GM23338 (cell line): ENCODE data around the gene KLK5. TPM values are rescaled to one million over a fixed set of nuclear protein-coding genes. Genes with fewer than 3 reads are reported as not detected.

Experiments used
- ATAC-seq: fragments of 200-7000 bp; cut with Tn5 transposase; 3 replicates; pipeline ENCODE4 v1.9.1; 2020
- DNase-seq: peaks from one replicate; pipeline ENCODE4 v3.0.0-alpha.2; 2015; ENCODE audit warnings: low spot score
- H2AFZ ChIP-seq: fragments of 200-600 bp; sonication (generic); 2 replicates; pipeline ENCODE4 v1.8.0; 2016; ENCODE audit warnings: antibody characterized with exemption, mild to moderate bottlenecking, moderate library complexity
- H3F3A ChIP-seq: fragments of 200-600 bp; sonication (generic); replicated peaks from 2 replicates; pipeline ENCODE4 v1.8.0; 2017; ENCODE audit warnings: antibody characterized with exemption, mixed run types, low read depth
- H3K27ac ChIP-seq: fragments of 200-600 bp; sonication (generic); 2 replicates; pipeline ENCODE4 v1.6.1; 2016; ENCODE audit warnings: low read depth
- H3K27me3 ChIP-seq: fragments of 200-600 bp; sonication (generic); 2 replicates; pipeline ENCODE4 v1.8.0; 2016; ENCODE audit warnings: mild to moderate bottlenecking, mixed run types, moderate library complexity; ENCODE audit not compliant: insufficient read depth
- H3K36me3 ChIP-seq: fragments of 200-600 bp; sonication (generic); 2 replicates; pipeline ENCODE4 v1.8.0; 2016; ENCODE audit warnings: mild to moderate bottlenecking; ENCODE audit not compliant: insufficient read depth
- H3K4me1 ChIP-seq: fragments of 200-600 bp; sonication (generic); 2 replicates; pipeline ENCODE4 v1.8.0; 2016; ENCODE audit warnings: mild to moderate bottlenecking, moderate library complexity; ENCODE audit not compliant: insufficient read depth
- H3K4me2 ChIP-seq: fragments of 200-600 bp; sonication (generic); 2 replicates; pipeline ENCODE4 v1.7.1; 2017; ENCODE audit warnings: mixed run types
- H3K4me3 ChIP-seq: fragments of 200-600 bp; sonication (generic); 2 replicates; pipeline ENCODE4 v1.6.1; 2016; ENCODE audit warnings: mixed run types
- H3K79me2 ChIP-seq: fragments of 200-600 bp; sonication (generic); replicated peaks from 2 replicates; pipeline ENCODE4 v1.8.0; 2017; ENCODE audit warnings: mild to moderate bottlenecking; ENCODE audit not compliant: insufficient read depth
- H3K9me2 ChIP-seq: fragments of 200-600 bp; sonication (generic); 2 replicates; pipeline ENCODE4 v1.8.0; 2017; ENCODE audit not compliant: insufficient read depth
- H4K20me1 ChIP-seq: fragments of 200-600 bp; sonication (generic); replicated peaks from 2 replicates; pipeline ENCODE4 v1.8.0; 2017; ENCODE audit warnings: mild to moderate bottlenecking; ENCODE audit not compliant: insufficient read depth
- H3K27ac Mint-ChIP-seq: 2 replicates; pipeline ENCODE4 v1.8.0; 2020; ENCODE audit warnings: inconsistent platforms, mild to moderate bottlenecking, moderate library complexity, mixed read lengths
- H3K27me3 Mint-ChIP-seq: 3 replicates; pipeline ENCODE4 v1.8.0; 2022; ENCODE audit warnings: low read depth, mild to moderate bottlenecking, moderate library complexity, mixed read lengths, inconsistent platforms; ENCODE audit not compliant: insufficient read depth, poor library complexity
- H3K36me3 Mint-ChIP-seq: 3 replicates; pipeline ENCODE4 v1.8.0; 2021; ENCODE audit warnings: low read depth, mild to moderate bottlenecking, inconsistent platforms, moderate library complexity, mixed read lengths
- H3K4me1 Mint-ChIP-seq: 3 replicates; pipeline ENCODE4 v1.8.0; 2020; ENCODE audit warnings: mild to moderate bottlenecking, inconsistent platforms, mixed read lengths
- H3K4me3 Mint-ChIP-seq: 3 replicates; pipeline ENCODE4 v1.8.0; 2021; ENCODE audit warnings: moderate library complexity, mild to moderate bottlenecking, inconsistent platforms, mixed read lengths
- H3K9me3 Mint-ChIP-seq: 3 replicates; pipeline ENCODE4 v1.8.0; 2020; ENCODE audit warnings: moderate library complexity, mild to moderate bottlenecking, inconsistent platforms, mixed read lengths
- CREB1 ChIP-seq: fragments of 250-450 bp; sonication (Bioruptor Pico); IDR thresholded peaks from 2 replicates; pipeline ENCODE4 v1.5.0; 2020; ENCODE audit warnings: low read depth, mild to moderate bottlenecking, moderate library complexity
- EZH2 ChIP-seq: fragments of 200-600 bp; sonication (generic); IDR thresholded peaks from one replicate; pipeline ENCODE4 v1.8.0; 2017; ENCODE audit warnings: antibody characterized with exemption, mild to moderate bottlenecking, low read depth; ENCODE audit not compliant: unreplicated experiment
- EZH2phosphoT487 ChIP-seq: fragments of 200-600 bp; sonication (generic); IDR thresholded peaks from one replicate; pipeline ENCODE4 v1.8.1; 2018; ENCODE audit warnings: antibody characterized with exemption; ENCODE audit not compliant: unreplicated experiment
- JUNB ChIP-seq: IDR thresholded peaks from one replicate; pipeline ENCODE4 v1.6.1; 2016; ENCODE audit warnings: antibody characterized with exemption; ENCODE audit not compliant: unreplicated experiment
- NANOG ChIP-seq: IDR thresholded peaks from 2 replicates; pipeline ENCODE4 v1.6.1; 2016; ENCODE audit warnings: antibody characterized with exemption, borderline replicate concordance
- POLR2AphosphoS5 ChIP-seq: IDR thresholded peaks from 2 replicates; pipeline ENCODE4 v1.6.1; 2016; ENCODE audit warnings: antibody characterized with exemption, low read depth
- ZNF114 ChIP-seq: fragments of 250-450 bp; sonication (Bioruptor Pico); IDR thresholded peaks from 2 replicates; pipeline ENCODE4 v1.5.0; 2020; ENCODE audit warnings: mild to moderate bottlenecking, moderate library complexity
- ZNF331 ChIP-seq: fragments of 250-450 bp; sonication (Bioruptor Pico); IDR thresholded peaks from 2 replicates; pipeline ENCODE4 v1.5.0; 2020; ENCODE audit warnings: low read depth, mild to moderate bottlenecking, moderate library complexity
- polyA plus RNA-seq: library from polyadenylated mRNA; unstranded; fragments of >200 nt; fragmentation: Nextera tagmentation; extraction: Ambion mirVana; gene quantifications from 2 replicates; pipeline ENCODE4 v1.2.1, GENCODE V29; 2016
- total RNA-seq: library from RNA; depleted of rRNA; stranded (reverse); fragments of >200 nt; shearing (Covaris generic); gene quantifications from 2 replicates; pipeline ENCODE4 v1.2.3, GENCODE V29; 2014
- TF ChIP-seq, protein P1 (sequence below): fragments of 250-450 bp; sonication (Bioruptor Pico); IDR thresholded peaks from 2 replicates; pipeline ENCODE4 v1.5.0; 2020; ENCODE audit warnings: mild to moderate bottlenecking, moderate library complexity
- TF ChIP-seq, protein P2 (sequence below): IDR thresholded peaks from one replicate; pipeline ENCODE4 v1.6.1; 2018; ENCODE audit warnings: antibody characterized with exemption; ENCODE audit not compliant: unreplicated experiment
- TF ChIP-seq, protein P3 (sequence below), 2 experiments: fragments of 200-600 bp in 1 of 2; sonication (generic) in 1 of 2; conservative IDR thresholded peaks; 2 replicates each; pipeline versions ENCODE4 v1.5.1 to v1.6.1; 2016 to 2017; ENCODE audit warnings: antibody characterized with exemption in 2 of 2, low read depth in 2 of 2, mild to moderate bottlenecking in 2 of 2, moderate library complexity in 1 of 2

The KLK5 gene
- total and polyA plus RNA-seq, 2 experiments from 2014 or later, result 0.66 TPM; not detected in 1

DNA sequence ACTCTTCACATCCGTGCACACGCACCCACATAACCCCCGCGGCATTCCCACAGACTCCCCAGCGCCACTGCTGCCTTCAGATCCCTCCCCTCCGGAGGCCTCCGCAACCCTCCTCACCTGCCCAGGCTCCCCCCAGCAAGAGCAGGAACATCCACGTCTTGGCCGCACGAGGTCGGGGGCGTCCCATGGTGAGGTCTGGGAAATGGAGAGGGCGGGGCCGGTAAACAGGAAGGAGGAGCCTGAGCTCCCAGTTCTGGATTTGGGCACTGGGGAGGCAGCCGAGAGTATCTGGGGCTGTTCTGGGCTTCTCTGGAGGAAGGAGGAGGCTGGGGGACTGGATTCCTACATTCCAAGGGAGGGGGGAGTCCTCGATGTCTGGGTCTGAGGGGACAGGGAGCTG is 48.1 kb upstream of the KLK5 start (continued):
- TF ChIP-seq, protein P1, sequence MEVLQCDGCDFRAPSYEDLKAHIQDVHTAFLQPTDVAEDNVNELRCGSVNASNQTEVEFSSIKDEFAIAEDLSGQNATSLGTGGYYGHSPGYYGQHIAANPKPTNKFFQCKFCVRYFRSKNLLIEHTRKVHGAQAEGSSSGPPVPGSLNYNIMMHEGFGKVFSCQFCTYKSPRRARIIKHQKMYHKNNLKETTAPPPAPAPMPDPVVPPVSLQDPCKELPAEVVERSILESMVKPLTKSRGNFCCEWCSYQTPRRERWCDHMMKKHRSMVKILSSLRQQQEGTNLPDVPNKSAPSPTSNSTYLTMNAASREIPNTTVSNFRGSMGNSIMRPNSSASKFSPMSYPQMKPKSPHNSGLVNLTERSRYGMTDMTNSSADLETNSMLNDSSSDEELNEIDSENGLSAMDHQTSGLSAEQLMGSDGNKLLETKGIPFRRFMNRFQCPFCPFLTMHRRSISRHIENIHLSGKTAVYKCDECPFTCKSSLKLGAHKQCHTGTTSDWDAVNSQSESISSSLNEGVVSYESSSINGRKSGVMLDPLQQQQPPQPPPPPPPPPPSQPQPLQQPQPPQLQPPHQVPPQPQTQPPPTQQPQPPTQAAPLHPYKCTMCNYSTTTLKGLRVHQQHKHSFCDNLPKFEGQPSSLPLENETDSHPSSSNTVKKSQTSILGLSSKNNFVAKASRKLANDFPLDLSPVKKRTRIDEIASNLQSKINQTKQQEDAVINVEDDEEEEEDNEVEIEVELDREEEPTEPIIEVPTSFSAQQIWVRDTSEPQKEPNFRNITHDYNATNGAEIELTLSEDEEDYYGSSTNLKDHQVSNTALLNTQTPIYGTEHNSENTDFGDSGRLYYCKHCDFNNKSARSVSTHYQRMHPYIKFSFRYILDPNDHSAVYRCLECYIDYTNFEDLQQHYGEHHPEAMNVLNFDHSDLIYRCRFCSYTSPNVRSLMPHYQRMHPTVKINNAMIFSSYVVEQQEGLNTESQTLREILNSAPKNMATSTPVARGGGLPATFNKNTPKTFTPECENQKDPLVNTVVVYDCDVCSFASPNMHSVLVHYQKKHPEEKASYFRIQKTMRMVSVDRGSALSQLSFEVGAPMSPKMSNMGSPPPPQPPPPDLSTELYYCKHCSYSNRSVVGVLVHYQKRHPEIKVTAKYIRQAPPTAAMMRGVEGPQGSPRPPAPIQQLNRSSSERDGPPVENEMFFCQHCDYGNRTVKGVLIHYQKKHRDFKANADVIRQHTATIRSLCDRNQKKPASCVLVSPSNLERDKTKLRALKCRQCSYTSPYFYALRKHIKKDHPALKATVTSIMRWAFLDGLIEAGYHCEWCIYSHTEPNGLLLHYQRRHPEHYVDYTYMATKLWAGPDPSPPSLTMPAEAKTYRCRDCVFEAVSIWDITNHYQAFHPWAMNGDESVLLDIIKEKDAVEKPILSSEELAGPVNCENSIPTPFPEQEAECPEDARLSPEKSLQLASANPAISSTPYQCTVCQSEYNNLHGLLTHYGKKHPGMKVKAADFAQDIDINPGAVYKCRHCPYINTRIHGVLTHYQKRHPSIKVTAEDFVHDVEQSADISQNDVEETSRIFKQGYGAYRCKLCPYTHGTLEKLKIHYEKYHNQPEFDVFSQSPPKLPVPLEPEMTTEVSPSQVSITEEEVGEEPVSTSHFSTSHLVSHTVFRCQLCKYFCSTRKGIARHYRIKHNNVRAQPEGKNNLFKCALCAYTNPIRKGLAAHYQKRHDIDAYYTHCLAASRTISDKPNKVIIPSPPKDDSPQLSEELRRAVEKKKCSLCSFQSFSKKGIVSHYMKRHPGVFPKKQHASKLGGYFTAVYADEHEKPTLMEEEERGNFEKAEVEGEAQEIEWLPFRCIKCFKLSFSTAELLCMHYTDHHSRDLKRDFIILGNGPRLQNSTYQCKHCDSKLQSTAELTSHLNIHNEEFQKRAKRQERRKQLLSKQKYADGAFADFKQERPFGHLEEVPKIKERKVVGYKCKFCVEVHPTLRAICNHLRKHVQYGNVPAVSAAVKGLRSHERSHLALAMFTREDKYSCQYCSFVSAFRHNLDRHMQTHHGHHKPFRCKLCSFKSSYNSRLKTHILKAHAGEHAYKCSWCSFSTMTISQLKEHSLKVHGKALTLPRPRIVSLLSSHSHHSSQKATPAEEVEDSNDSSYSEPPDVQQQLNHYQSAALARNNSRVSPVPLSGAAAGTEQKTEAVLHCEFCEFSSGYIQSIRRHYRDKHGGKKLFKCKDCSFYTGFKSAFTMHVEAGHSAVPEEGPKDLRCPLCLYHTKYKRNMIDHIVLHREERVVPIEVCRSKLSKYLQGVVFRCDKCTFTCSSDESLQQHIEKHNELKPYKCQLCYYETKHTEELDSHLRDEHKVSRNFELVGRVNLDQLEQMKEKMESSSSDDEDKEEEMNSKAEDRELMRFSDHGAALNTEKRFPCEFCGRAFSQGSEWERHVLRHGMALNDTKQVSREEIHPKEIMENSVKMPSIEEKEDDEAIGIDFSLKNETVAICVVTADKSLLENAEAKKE (CRISPR knock-in tag), result no peak

DNA sequence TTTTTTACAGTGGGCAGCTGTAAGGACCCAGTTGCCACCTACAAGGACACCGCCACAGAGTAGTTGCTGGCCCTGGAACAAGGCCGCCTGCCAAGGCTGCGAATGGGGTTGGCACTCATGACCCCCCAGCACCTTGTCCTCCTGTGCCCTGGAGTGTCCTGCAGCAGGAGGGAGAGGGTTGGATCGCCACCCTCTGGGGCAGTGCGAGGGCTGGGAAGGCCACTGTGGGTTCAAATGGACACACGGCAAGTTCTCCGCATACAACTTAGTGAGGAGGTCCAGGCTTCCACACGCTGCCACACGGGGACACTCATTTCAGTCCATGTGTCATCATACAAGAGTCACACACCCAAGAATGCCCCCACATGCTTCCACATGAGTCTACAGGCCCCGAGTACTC is 47.6 kb upstream of the KLK5 start:
- Histone ChIP-seq H3F3A (no peaks in the 10 kb centered on the region), H3K27ac (no peak overlapping the region), H3K9me2 (no peaks in the 10 kb centered on the region), H3K4me2 (peak overlapping the region; percentile 72; the same call in 1 of the 2 replicates), H3K4me3 (peak overlapping the region; percentile 41), H3K4me1 (peaks cover 17% of the 10 kb centered on the region), H3K36me3 (no peaks in the 10 kb centered on the region), H2AFZ (peak overlapping the region; percentile 93; the same call in 1 of the 2 replicates), H4K20me1 (no peaks in the 10 kb centered on the region), H3K27me3 (no peaks in the 10 kb centered on the region), H3K79me2 (no peaks in the 10 kb centered on the region)
- Mint-ChIP-seq H3K4me3 (0 out of 3 replicates have a peak overlapping the region, but pooled peaks have one; percentile 17), H3K27me3 (peaks cover 28% of the 10 kb centered on the region), H3K9me3 (no peaks in the 10 kb centered on the region; the same call in 1 of the 3 replicates), H3K4me1 (peaks cover 19% of the 10 kb centered on the region), H3K27ac (no peak overlapping the region), H3K36me3 (no peaks in the 10 kb centered on the region)
- no peak for DNase-seq
- no peak for ATAC-seq
- no peak for TF ChIP-seq CREB1 (CRISPR knock-in tag)
- no peak for TF ChIP-seq ZNF331
- no peak for TF ChIP-seq EZH2phosphoT487
- no peak for TF ChIP-seq JUNB
- no peak for TF ChIP-seq ZNF114
- TF ChIP-seq, protein P2, sequence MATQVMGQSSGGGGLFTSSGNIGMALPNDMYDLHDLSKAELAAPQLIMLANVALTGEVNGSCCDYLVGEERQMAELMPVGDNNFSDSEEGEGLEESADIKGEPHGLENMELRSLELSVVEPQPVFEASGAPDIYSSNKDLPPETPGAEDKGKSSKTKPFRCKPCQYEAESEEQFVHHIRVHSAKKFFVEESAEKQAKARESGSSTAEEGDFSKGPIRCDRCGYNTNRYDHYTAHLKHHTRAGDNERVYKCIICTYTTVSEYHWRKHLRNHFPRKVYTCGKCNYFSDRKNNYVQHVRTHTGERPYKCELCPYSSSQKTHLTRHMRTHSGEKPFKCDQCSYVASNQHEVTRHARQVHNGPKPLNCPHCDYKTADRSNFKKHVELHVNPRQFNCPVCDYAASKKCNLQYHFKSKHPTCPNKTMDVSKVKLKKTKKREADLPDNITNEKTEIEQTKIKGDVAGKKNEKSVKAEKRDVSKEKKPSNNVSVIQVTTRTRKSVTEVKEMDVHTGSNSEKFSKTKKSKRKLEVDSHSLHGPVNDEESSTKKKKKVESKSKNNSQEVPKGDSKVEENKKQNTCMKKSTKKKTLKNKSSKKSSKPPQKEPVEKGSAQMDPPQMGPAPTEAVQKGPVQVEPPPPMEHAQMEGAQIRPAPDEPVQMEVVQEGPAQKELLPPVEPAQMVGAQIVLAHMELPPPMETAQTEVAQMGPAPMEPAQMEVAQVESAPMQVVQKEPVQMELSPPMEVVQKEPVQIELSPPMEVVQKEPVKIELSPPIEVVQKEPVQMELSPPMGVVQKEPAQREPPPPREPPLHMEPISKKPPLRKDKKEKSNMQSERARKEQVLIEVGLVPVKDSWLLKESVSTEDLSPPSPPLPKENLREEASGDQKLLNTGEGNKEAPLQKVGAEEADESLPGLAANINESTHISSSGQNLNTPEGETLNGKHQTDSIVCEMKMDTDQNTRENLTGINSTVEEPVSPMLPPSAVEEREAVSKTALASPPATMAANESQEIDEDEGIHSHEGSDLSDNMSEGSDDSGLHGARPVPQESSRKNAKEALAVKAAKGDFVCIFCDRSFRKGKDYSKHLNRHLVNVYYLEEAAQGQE, result no peak
- TF ChIP-seq POLR2AphosphoS5, result no peak
- TF ChIP-seq EZH2, result no peak
- TF ChIP-seq, protein P3, sequence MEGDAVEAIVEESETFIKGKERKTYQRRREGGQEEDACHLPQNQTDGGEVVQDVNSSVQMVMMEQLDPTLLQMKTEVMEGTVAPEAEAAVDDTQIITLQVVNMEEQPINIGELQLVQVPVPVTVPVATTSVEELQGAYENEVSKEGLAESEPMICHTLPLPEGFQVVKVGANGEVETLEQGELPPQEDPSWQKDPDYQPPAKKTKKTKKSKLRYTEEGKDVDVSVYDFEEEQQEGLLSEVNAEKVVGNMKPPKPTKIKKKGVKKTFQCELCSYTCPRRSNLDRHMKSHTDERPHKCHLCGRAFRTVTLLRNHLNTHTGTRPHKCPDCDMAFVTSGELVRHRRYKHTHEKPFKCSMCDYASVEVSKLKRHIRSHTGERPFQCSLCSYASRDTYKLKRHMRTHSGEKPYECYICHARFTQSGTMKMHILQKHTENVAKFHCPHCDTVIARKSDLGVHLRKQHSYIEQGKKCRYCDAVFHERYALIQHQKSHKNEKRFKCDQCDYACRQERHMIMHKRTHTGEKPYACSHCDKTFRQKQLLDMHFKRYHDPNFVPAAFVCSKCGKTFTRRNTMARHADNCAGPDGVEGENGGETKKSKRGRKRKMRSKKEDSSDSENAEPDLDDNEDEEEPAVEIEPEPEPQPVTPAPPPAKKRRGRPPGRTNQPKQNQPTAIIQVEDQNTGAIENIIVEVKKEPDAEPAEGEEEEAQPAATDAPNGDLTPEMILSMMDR (conservative IDR thresholded peaks at IDR 0.05; ENCODE audit: low read depth in 2 of 2), result no peak
- TF ChIP-seq NANOG, result no peak
